Activated CD4-positive, alpha-beta T cell treated with anti-CD3 and anti-CD28 coated beads, Interleukin-2, Interleukin-6, amounts not matched to agents 100 ng/mL and 50 ng/mL, durations not matched to agents 16 hours and 8 hours (primary cell): ENCODE results near the gene TLE5.
A peak's percentile ranks its signal among the peaks of the same experiment; 100 is the strongest.
"Not testable (repeated sequence)": the region's sequence is repeated elsewhere in the genome, so short reads cannot be mapped to it uniquely, and the experiment has no call there.

Experiments
- DNase-seq: peaks from one replicate; pipeline ENCODE4 v3.0.0-alpha.2; 2020

TLE5 gene

DNA sequence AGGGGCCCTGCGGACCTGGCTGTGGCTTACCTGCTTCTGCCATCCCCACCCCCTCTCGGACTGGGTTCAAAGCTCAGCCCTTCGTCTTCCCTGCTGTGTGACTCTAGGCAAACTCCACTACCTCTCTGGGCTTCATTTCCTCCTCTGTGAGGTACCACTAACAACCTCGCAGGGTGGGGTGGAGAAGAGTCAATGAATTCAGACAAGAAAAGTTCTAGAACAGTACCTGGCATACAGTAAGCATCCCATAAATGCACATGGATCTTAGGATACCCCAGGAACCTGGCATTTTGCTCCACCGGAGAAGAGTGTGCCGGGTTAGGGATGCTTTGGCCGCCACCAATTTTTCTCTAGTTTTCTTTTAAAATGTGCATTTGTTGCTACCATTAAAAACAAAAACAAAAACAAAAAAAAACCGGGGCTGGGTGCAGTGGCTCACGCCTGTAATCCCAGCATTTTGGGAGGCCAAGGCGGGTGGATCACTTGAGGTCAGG is 3.4 kb downstream of the TLE5 start:
- DNase-seq = no peak

DNA sequence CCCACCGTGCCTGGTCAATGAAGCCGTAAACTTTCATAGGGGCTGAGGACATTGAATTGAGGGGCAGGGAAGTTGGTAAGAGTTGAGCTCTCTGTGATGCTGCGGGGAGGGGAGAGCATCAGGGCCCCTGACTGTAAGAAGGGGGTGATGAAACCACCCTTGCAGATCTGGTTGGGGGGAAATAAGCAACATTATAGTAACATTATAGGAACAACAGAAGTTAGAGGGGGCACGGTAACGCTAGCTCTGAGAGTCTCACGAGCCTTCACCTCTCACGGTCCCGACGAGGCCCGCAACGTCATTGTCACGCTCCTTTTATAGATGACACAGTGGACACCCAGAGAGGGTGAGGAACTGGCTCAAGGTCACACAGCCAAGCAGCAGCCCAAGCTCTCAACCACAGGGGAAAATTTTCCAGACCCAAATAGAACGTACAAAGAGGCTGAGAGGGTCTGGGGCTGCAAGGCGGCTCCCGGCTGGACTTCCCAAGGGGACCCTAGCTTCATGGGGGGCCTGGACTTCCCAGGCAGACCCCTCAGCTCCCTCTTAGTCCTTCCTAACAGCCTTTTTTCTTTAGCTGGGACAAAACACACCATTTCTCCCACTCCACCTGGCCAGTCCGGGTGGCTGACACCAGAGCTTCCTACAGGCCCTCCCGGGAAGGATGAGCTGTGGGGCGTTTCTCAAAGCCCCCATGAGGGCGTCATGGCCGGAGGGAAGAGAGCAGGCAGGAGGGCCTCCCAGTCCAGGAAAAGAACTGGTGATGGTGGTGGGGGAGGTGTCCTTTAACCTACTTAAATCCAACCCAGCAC is 4.1 kb downstream of the TLE5 start:
- no peak for DNase-seq

DNA sequence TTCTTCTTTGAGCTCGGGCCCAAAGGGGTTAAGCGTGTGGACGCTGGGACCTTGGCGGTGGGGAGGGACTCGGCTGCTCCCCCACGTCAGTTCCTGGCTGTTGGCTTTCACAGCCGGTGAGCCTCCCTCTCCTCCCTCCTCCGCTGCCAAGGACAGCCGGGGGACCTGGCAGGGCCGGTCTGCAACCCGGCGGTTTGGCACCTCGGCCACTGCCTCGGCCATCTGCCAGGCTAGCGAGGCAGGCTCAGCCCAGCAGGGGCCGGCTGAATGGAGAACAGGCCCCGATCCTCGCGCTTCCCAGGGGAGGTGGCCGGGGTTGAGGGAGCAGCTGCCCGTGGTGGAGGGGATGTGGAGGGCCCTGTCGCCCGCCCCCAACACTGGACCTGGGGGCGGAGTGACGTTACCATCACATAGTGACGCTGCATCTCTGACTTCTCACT is 5.0 kb downstream of the TLE5 start:
- DNase-seq = no peak

DNA sequence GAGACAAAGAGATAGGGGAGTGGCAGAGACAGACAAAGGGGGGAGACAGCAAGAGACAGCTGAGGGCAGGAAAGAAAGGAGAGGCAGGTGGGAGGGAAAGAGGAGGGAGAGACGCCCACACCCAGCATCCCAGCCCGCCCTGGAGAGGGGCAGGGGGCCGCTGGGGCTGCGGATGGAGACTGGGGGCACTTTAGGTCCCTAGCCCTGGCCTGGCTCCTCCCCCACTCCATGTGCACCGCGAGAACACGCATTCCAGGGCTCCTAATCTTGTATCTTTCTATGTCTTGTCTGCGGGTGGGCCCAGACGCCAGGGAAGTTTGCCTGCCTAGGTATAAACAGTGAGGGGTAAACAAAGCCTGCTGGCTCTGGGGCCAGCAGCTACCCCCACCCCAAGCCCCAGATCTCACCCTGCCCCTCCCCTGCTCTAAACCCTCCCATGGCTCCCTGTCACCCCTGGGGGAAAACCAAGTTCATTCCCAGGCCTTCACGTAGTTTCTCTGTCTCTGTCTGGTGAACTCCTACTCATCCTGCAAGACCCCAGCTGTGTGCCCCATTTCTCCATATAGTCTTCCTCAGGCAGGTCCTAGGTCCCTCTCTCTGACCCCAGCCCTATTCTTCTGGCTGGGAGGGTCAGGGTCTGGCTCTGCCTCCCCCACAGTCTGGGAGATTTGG is 5.7 kb downstream of the TLE5 start:
- DNase-seq = no peak

DNA sequence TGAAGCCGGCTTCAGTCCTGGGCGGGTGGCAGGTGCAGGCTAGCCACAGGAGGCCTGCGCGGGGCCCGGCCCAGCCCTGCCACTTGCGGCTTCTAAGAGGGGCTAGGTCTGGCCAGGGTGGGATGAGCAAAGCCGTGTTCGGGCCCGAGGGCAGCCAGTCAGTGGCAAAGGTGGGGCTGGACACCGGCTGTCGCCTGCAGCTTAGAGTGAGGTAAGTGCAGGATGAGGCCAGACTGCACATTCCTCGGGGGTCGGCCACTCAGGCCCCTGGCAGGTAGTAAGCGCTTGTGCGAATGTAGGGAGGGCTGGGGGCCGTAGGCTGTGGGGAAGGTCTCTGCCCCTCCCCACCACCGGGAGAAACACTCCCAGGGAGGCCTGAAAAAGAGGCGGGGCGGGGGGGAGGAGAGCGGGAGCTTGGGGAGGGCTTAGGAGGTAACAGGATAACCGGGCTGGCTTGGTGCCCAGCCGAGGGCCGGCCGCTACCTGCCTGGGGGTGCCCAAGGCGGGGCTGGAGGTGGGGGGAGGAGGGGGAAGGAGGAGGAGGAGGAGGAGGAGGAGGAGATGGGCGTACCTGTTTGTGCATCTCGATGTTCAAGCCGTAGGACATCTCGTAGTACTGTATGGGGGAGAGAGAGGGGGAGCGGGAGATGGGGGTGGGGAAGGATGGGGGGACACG is 6.4 kb downstream of the TLE5 start:
- DNase-seq = no peak

DNA sequence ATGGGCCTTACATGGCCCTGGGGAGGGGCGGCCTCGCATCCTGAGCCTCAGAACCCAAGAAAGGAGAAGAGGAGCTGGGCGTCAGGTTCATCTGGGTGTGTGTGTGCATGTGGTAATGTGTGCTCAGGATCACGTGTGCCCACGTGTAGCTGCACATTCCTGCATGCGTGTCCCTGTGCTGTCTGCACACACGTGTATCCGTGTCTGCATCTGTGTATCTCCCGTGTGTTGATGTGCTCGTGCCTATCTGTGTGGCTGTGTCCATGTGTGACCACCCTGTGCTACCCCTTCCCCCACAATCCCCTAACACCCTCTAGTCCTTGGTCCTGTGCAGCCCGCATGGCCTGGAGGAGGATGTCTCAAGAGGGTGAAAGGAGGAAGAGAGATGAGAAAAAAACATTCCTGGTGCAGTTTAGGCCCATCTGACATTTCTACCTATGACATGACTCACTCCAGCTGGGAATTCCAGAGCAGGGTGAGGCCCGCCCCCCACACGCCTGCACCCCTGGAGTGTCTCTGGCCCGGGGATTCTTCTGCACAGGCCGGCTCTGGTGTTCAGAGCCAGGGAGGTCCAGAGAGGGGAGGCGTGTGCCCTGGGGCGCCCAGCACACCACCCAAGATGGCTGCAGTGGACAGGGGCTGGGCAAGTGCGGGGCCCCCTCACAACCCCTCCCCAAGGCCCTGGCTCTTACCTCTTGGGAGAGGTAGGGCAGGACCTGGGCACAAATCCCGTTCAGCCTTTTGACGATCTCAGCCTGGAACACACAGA is 7.1 kb downstream of the TLE5 start:
- DNase-seq = no peak

DNA sequence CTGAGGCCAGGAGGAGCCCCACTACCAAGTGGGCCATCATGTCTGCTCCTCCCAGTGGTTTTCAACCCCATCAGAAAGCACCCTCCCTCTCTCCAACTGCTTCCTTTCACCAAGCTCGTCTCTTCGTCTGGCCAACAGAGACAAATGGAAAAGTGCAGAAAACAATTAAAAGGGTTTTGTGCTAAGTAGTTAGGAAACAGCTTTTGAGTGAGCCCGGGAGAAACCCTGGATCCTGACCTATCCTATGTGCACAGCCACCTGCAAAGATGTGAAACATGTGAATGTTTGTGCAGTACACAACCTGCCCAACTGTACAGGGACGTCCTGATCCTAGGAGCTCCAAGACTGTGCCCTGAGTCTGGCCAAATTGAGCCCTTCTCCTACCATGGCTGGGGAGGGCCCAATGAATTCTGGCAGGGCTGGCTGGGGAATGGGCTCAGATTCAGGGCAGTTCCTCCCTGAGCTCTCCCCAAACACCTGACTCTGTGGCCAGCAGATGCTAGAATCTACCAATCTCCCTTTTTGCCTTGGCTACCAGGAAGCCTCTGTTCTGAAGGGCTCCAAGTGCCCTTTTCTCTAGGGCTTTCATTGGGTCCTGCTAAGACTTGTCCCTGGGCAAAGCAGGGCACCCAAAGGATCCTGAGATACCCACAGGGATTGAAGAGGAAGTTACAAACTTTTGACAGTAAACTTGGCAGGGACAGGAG is 7.9 kb downstream of the TLE5 start:
- no peak for DNase-seq

DNA sequence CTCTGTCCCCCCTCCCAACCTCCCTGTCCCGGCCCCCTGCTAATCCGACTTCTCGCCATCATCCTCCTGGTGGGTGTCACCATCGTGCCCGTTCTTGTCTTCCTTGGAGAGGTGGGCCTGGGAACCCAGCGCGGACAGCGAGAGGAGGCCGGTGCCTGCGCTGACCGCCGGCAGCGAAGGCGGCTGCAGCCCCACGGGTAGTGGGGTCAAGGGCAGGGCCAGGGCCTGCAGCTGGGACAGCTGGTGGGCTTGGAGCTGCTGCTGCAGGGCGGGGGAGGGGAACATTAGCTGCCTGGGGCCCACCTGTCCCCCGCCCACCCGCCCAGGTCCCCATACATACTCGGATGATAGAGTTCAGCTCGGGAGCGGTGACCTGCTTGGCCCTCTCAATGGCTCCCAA is 8.5 kb downstream of the TLE5 start:
- no peak for DNase-seq

DNA sequence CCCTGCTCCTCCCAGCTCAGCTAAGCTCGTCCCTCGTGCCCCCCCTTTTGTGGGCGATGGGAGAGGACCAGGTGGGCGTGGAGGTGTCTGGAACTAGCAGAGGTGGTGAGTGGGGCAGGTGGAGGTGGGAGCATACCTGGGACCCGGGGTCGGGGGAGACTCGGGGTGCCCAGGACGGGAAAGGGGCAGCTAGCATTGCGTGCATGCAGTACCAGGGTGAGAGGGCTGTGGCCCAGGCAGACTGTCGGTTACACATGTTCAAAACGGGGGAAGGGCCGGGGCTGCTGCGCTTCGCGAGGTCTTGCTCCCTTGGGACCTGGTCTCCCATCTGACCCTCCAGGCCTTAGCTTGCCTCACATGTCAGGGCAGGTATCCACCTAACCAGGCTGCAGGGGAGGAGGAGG is 9.1 kb downstream of the TLE5 start:
- DNase-seq = no peak

DNA sequence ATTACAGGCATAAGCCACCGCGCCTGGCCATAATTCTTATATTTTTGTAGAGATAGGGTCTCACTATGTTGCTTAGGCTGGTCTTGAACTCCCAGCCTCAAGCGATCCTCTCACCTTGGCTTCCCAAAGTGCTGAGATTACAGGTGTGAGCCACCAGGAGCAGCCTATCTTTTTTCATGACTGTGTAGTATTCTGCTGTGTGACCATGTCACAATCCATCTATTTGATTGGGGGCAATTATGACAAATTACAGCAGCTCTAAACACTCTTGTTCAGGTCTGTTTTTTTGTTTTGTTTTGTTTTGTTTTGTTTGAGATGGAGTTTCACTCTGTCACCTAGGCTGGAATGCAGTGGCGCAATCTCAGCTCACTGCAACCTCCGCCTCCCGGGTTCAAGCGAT is 12.3 kb downstream of the TLE5 start:
- DNase-seq = not testable (repeated sequence)

DNA sequence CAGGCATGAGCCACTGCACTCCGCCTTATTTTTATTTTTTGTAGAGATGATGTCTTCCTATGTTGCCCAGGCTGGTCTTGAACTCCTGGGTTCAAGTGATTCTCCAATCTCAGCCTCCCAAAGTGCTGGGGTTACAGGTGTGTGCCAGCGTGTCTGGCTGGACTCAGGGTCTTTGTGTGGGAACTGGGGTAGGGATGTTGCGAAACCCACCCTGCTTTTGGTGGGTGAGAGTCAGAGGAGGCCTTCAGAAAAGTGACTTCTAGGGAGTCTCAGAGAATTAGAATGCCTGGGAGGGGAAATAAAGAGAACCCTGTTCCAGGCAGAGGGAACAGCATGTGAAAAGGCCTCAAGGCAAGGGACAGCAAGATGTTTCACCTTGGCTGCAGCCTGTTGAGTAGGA is 13.2 kb downstream of the TLE5 start:
- DNase-seq = no peak

DNA sequence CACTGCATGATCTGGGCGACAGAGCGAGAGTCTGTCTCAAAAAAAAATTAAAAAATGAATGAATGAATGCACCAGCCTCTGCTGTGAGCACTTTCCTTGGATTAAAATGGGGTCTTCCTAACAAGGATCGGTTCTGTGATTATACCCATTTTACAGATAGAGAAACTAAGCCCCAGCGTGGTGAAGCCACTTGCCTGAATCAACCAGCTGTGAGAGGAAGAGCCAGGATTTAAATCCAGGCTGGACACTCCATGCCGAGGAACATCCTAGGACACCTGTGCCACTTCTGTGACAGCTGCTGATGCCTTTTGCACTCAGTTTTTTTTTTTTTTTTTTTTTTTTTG is 14.1 kb downstream of the TLE5 start:
- DNase-seq = no peak

DNA sequence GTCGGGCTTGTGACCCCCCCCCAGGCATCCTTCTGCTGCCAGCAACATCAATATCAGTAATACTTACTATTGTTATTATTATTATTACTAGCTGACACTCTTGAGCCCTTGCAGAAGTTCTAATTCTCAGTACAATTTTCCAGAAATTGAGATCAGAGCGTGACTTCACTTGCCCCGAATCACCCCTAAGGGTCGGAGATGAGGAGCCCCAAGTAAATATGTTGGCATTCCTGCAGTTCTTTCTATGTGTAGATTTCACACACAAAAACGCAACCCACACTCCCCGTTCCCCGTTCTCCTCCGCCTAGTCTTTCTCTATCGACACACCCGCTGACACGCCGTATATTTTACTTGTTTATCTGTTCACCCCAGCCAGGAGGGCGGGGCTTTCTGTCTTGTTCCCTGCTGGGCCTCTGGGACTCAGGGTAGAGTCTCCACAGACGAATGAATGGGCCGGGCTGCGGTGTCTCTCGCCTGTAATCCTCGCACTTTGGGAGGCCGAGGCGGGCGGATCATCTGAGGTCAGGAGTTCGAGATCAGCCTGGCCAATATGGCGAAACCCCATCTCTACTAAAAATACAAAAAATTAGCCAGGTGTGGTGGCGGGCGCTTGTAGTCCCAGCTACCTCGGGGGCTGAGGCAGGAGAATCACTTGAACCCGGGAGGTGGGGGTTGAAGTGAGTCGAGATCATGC is 14.7 kb downstream of the TLE5 start:
- peak; percentile 48 for DNase-seq

DNA sequence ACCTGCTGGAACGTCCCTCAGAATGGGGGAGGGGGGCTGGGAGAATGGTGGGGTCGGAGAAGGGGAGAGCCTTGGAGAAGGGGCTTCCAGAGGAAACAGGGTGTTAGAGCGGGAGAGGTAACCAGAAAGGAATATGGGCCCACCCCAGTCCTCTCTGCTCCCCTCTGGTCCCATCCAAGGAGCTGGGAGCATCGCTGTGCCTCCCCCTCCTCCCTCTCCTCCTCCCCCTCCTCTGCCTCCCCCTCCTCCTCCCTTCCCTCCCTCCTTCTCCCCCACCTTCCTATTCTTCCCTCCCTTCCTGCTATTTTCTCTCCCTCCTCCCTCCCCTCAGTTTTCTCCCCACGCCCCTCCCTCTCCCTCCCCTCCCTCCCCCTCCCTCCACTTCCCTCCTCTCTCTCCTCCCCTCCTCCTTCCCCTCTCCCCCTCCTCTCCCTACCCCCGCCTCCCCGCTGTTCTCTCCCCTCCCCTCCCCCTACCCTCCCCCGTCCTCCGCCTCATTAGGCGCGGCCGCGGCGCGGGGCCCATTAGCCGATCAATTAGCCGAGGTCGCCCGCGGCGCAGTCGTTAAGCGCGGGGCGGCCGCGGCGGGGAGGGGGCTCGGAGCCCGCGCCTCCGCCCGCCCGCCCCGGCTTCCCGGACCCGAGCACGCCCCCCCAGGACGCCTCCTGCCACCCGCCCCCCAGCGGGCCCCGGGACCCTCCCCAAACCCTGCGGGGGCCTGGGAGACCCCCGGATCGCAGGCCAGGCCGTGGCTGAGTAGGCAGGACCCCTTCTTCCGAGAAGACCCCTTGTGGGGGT is 15.4 kb downstream of the TLE5 start:
- no peak for DNase-seq

DNA sequence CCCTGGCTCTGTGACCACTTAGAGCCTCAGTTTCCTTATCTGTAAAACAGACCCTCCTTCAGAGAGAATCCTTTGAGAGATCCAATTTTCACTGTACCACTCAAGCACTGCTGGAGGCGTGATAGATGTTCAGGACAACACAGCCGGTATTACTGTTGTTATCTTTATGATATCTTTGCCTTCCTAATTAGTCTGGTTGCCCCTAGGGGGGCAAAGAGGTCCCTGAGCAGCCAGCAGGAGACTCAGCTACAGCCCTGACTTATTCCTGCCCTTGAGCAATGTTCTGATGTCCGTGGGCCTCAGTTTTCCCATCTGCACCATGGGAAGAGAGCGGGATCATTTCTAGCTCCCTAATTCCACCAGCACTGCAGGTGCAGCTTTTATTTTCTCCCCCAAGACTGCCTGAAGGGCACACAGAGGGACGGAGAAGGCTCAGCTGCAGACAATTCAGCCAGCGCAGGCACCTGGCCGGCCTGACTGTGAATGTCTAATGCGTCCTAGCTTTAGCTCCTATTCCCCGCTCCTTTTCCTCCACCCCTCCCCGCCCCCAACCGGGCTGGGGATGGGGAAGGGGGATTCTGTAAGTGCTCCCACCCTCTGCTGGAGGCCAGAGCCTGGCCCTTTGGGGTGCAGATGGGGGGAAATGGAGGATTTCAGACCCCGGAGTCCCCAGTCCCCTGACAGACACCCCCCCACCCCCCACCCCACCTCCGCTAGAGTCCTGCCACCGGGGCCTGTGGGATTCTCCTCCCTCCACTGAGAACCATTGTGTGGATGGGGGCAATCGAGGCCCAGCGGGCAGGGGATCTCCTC is 16.2 kb downstream of the TLE5 start:
- DNase-seq = no peak

DNA sequence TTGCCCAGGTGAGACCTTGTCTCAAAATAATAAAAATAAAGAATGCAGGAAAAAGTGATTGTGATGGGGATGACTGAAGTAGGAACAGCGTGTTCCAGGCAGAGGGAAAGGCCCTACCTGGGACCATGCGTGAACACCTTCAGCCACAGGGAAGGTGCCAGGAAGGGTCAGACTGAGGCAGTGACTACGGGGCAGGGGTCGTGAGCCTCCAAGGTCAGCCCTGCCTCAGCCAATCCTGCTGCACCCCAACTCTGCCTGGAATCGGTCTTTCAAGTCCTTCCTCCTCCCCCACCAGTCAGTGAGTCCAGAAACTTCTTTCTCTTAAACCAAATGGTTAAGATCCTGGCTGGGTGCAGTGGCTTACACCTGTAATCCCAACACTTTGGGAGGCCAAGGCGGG is 17.1 kb downstream of the TLE5 start:
- DNase-seq = no peak

DNA sequence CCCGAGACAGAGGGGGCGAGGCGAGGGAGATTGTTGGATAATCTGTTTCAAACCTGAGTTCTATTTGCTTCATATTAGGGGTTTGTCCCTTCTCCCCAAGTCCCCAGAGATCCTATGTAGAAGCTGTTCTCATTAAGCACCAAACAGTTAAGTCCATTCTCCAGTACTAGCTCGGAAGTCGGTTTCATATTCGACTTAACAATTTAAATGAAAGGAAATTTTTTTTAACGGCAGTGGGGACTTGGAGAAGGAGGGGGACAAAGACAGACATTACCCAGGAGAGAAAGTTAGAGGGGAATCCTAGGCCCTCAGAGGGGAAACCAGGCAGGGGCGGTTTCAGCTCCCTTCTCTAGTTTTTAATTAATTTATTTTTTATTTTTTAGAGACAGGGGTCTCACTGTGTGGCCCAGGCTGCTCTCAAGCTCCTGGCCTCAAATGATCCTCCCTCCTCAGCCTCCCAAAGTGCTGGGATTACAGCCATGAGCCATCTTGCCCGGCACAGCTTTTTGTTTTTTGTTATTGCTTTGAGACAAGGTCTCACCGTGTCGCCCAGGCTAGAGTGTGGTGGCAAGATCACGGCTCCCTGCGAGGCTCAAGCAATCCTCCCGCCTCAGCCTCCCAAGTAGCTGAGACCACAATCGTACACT is 19.6 kb downstream of the TLE5 start:
- no peak for DNase-seq

DNA sequence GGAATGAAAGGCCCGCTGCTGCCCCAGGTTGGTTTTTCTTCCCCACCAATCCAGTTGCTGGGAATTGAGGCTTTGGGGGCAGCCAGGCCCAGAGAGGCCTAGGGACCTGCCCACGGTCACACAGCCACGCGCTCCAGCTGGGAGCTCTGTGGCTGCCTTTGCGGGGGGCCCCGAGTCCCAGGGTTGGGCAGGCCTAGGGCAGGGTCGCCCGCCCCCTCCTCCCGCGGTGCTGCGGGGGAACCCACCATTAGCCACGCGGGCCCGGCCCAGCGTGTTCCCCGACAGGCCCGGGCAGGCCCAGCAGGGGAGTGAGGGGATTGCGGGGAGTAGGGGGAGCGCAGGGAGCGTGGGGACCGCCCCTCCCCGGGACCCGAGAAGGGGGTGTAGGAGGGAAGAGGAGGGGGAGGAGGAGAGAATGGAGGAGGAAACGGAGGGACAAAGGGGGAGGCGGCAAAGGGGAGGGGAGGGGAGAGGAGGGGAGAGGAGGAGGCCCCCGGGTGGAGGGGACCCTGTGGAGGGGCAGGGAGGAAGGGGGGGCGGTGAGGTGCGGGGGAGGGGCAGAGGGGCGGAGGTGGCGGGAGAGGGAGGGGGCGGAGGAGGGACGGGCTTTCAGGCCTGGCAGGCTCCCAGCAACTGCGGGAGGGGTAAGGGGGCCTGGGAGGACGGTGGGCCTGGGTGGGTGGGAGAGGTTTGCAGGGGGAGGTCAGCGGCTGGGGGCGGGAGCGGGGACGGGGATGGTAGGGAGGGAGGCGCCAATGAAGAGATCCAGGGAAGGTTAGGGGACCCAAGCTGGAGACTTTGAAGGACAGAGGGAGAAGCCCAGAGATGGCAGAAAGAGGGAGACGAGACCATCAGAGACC is 20.3 kb downstream of the TLE5 start:
- DNase-seq = no peak

DNA sequence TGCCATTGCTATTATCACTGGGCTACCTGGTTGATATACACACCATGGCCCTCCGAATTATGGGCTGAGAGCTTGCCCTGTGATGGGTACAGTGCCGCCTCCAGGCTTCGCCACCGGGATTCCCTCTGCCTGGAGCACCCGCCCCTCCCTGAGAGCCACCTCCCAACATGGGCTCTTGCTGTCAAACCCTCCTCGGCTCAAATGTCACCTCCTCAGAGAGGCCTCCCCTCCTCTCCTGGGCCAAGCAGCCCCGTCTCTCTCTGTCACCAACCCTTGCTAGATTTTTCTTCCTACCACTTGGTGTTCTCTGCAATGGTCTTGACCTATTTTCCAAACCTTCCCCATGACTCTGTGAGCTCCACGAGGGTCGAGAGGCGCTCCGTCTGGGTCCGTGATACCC is 21.0 kb downstream of the TLE5 start:
- DNase-seq = no peak
